HUDEP-2 (cell line): ENCODE results near the gene PLOD3.

Experiments used
- DNase-seq, 76 experiments: peaks; one replicate each; lab custom pipeline; 2025; ENCODE audit not compliant: unreplicated experiment in 76 of 76; lab: John Stamatoyannopoulos, UW

The PLOD3 gene

DNA sequence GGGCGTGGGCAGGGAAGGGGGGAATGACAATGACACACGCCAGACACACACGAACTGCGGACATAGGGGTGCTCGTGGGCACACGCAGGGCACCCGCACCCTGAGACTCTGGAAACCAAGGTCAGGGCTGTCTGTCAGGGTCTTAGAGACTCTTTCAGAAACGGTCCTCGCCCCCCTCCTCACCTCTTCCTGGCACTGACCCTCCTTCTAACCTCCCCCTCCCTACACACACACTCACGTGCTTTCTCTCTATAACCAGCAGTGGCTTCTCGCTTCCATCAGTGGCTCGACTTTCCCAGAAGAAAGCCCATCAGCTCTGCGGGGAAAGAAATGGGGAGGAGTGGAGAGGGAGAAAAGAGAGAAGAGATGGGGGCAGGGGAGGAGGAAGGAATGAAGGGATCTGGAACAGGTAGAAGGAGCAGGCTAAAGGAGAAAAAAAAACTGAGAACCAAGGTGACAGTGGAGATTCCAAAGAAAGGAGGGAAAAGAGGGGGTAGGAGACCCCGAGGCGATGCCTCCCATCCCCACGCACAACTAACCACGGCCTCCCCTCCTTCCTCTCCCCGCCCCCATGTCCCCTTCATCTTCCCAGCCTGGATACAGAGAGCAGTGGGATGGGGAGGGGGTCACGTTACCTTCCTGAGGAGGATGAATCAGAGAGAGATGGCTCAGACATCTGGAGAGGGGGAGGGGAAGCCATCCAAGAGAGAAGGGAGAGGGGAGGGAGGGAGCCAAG lies 50.3 kb downstream of the PLOD3 start:
- no peak for DNase-seq

DNA sequence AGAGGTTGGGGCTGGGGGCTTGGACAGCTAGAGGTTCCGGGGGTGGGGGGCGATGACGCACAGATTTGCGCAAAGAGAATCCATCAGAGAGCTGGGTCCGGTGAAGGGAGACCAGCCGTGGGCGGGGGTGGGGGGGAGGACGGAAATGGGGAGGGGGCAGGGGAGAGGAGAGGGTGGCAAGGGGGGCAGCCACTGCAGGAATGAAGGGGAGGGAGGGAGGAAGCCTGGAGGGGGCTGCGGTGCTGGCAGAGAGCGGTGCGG lies 50.8 kb downstream of the PLOD3 start:
- no peak for DNase-seq

- DNase-seq = no peak
These were observed 51.3 kb downstream of the PLOD3 start for GRCh38 chr7:101165958-101166647.

DNA sequence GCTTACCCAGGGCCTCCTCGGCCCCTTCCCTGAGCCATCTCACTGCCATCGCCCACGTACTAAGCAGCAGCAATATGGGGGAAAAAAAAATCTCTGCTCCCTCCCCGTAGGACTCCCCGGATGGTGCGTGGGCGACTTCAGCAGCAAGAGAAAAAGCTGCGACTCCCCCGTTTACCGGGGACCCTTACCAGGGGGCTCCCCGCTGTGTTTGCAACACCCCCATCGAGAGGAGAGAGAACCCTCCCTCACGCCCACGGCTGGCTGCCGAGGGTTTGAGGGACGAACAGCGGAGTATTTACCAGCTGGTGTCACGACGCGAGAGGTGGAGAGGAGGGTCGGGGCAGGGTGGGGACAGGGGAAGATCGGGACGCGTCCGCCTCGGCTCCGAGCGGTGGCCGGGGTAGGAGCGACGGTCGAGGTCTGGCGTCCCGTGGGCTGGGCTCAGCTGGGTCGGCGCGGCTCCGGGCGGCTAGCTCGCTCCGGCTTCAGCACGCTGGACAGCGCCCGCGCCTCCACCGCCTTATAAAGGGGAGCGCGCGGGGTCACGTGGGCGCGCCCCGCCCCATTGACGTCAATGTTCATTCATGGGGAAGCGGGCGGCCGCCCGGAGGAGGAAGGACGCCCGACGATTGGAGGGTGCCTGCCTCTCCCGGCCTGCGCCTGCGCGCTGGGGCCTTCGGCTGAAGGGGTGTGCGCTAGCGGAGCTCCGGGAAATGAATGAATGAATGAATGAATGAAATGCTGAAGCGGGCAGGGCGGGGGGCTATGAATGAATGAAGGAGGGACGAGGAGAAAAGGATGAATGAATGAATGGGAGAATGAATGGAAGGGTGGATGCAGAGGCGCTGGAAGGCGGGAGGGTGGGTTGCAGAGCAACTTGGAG lies 52.1 kb downstream of the PLOD3 start, which contains the start of gene VGF:
Gene VGF, minus strand, starts transcription at position 495 of the 883 bp plus-strand sequence. CDS start 726 bp downstream, outside the sequence.
- peak in 75 of 76 experiments; percentile 6 to 96 (median 90) for DNase-seq

- peak in 21 of 76 experiments; percentile 7 to 36 (median 15) for DNase-seq
These were observed 53.1 kb downstream of the PLOD3 start for GRCh38 chr7:101164071-101164840.

GRCh38 chr7:101163279-101164070 lies 53.9 kb downstream of the PLOD3 start:
- peak in 67 of 76 experiments; percentile 4 to 86 (median 62) for DNase-seq

DNA sequence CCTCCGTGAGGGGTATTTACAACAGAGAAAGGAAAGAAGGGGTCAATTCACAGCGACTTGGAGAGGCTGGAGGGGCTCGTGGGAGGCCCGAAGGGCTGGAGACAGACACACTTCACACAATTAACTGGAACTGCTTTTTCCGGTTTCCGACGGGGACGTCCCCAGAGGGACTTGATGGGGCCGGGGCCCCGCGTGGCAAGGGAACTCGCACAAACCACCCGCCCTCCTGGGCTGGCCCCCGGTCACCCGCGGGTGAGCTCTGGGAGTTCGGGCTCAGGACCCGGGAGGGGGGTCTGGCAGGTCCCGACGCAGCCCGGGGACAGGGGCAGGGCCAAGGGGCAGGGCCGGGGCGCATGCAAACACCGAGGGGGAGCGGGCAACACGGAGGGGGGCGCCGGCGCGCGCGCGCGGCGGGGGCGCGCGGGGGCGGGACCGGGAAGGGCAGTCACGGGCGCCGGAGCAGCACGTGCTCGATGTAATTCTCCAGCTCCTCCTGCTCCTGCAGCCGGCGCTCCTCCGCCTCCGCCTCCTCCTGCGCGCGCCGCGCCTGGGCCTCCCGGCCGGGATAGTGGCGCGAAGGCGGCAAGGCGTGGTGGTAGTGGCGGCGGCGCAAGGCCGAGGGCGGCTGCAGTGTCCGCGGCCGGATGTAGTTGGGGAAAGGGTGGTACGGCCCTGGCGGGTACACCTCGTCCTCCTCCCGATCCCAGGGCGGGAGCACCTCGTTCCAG lies 54.7 kb downstream of the PLOD3 start:
- peak in 63 of 76 experiments; percentile 3 to 86 (median 61) for DNase-seq

GRCh38 chr7:101161692-101162471 lies 55.5 kb downstream of the PLOD3 start:
- no peak for DNase-seq

DNA sequence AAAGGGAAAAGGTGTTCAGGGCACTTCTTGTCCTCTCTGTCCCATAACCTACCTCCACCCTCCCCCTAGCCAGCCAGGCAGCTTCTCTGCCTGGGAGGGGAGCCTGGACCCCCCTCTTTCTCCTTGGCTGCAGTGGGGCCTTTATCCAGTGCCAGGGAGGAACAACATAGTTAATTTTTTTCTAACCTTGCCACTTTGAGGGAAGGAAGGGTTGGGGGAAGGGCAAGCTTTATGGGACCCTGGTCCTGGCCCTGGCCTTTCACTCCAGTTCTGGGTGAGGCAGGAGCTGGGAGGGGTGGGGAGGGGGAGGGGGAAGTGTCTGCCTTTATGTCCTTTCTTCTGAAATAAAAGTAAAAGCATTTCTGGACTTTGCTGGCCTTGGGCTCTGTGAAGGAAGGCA lies 56.5 kb downstream of the PLOD3 start:
- no peak for DNase-seq

DNA sequence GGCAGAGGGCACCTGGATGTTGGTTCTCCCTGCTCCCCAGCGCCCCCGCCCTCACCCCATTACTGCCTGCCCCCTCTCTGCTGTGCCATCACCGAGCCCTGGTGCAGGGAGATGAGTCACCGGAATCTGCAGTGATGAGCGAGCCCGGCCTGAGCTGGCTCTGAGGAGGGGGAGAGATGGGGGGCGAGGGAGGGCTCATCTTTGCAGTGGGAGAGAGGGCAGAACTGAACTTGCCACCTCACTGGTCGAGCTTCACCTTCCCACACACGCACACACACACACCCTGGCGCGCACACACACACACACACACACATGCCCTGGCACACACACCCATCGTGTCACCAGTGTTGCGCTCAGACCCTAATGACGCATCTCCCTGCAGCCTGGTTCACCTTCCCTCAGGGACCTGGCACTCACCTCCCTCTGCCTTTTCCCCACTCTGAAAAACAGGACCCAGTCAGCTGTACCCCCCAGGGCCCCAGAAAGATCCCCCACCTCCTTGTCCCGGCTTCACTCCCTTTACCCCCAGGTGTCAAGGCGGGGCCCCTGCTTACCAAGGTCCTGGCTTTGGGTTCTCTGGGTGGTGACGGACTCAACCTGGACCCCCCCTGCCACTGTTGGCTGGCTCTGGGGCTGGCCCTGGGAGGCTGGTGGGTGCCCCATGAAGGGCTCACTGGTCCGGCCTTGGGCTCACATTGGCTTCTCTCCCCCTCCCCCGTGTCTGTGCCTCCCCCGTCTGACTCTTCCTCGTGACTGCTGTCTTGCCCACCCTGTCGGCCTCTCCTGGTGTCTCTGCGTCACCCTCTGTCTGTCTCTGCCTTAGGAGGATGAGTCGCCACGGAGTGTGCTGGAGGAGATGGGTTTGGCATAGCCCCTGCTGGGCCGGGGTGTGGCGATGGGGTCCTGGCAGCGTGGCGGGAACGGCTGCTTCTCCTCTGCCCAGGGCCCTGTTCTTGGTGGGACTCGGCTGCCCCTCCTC lies 57.4 kb downstream of the PLOD3 start:
- DNase-seq = no peak

DNA sequence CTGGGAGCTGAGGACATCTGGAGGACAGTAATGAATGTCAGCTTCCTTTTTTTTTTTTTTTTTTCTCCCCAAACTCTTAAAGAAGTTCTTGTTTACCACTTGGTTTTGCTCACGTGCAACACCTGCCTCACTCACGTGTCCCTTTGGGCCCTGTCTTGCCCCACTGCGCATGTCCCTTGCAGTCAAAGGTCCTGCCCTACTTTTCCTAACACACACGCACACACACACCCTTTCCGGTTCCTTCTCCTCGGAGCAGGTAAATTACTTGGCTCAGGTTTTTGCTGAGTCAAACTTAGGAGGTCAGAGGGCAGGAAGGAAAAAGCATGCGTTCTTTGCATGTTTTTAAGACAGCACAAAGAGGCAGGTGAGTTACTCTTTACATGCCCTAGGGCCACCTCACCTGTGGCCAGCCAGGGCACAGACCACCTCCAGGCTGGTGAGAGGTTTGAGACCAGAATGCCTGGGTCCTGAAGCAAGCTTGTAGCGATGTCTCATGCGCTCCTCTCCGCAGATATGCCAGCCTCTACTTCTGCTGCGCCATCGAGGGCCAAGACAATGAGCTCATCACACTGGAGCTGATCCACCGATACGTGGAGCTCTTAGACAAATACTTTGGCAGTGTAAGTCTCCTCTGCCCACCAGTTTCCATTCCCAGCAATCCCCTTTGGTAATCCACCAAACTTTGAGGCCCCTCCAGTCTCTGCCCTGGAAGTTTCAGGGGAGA lies 60.4 kb downstream of the PLOD3 start:
- DNase-seq = no peak

DNA sequence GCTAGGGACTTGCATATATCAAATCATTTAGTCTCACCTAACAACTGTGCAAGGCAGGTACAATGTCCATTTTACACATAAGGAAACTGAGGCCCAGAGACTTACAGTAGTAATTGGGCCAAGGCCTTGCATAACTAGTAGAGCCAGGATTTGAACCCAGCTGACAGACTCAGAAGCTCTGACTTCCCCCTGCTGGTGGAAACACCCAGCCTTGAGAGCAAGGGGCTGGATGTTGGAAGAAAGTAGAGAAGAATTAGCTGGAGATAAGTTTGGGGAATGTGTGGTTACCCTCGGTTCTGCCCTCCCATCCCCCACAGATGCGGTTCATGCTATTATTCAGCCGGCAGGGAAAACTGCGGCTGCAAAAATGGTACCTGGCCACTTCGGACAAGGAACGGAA lies 61.1 kb downstream of the PLOD3 start:
- DNase-seq = peak in 2 of 76 experiments; percentile 8 to 19
